GM12891 (cell line): Measurements from ENCODE around the gene PPP2R2B.

Experiments
- PAX5 ChIP-seq: IDR thresholded peaks from 2 replicates; pipeline ENCODE4 v1.6.1; 2011; ENCODE audit warnings: low read length, moderate library complexity, mild to moderate bottlenecking; ENCODE audit not compliant: insufficient read depth, severe bottlenecking
- POLR2A ChIP-seq: IDR thresholded peaks from 2 replicates; pipeline ENCODE4 v1.6.1; 2011; ENCODE audit warnings: low read depth, low read length, control low read depth

DNA sequence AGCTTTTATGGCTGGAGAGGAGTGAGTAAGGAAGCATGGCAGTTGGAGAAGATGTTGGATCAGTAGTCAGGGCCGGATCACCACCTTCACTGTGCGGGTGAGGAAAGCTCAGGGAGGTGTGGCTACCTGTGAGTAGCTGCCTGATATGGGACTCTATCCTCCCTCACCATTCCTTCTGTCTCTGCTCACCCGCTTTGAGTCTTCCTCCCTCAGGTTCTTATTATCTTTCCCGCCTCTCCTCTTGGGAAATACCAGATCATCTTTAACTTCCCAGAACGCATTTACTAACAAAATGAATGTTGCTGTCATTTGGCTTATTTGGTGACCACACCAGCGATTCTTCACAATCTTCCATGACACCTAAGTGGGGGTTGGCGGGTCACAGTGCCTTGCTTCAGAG, 221.9 kb downstream of the PPP2R2B start:
- no peak for TF ChIP-seq PAX5
- no peak for TF ChIP-seq POLR2A
